Measurements from ENCODE around the gene STRA8. TPM values are rescaled to one million over a fixed set of nuclear protein-coding genes. Genes with fewer than 3 reads are reported as not detected.

The STRA8 gene
- total RNA-seq, 6 experiments from 2014 or later, result not detected

GRCh38 chr7:135274495-135275268 lies 41.0 kb downstream of the STRA8 start:
- Histone ChIP-seq H3K4me1 (no peaks in the 10 kb centered on the region), H3K27me3 (no peaks in the 10 kb centered on the region), H3K27ac (no peak overlapping the region), H3K9me3 (no peaks in the 10 kb centered on the region), H3K36me3 (no peaks in the 10 kb centered on the region), H3K4me3 (no peak overlapping the region)
- ATAC-seq (peak; percentile 81 to 87 (median 86)), DNase-seq (peak in 1 of 3 donors; percentile 61)
- 20% methylated on average over 11 of the region's 14 CpGs for WGBS (ENCODE audit: insufficient coverage, low coverage, low lambda C conversion rate, missing lambda C conversion rate)
- no peak for TF ChIP-seq POLR2A (IDR thresholded peaks at IDR 0.05)
- TF ChIP-seq, protein P1, sequence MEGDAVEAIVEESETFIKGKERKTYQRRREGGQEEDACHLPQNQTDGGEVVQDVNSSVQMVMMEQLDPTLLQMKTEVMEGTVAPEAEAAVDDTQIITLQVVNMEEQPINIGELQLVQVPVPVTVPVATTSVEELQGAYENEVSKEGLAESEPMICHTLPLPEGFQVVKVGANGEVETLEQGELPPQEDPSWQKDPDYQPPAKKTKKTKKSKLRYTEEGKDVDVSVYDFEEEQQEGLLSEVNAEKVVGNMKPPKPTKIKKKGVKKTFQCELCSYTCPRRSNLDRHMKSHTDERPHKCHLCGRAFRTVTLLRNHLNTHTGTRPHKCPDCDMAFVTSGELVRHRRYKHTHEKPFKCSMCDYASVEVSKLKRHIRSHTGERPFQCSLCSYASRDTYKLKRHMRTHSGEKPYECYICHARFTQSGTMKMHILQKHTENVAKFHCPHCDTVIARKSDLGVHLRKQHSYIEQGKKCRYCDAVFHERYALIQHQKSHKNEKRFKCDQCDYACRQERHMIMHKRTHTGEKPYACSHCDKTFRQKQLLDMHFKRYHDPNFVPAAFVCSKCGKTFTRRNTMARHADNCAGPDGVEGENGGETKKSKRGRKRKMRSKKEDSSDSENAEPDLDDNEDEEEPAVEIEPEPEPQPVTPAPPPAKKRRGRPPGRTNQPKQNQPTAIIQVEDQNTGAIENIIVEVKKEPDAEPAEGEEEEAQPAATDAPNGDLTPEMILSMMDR (IDR thresholded peaks at IDR 0.05), result peak; percentile 76 to 94 (median 88)
- intact Hi-C loops (cut with DNase I), result loop anchor here in 1 of 2 donors (10.0 kb wide), 1 partner anchor 370 kb away; no protein-coding TSS in a partner anchor

DNA sequence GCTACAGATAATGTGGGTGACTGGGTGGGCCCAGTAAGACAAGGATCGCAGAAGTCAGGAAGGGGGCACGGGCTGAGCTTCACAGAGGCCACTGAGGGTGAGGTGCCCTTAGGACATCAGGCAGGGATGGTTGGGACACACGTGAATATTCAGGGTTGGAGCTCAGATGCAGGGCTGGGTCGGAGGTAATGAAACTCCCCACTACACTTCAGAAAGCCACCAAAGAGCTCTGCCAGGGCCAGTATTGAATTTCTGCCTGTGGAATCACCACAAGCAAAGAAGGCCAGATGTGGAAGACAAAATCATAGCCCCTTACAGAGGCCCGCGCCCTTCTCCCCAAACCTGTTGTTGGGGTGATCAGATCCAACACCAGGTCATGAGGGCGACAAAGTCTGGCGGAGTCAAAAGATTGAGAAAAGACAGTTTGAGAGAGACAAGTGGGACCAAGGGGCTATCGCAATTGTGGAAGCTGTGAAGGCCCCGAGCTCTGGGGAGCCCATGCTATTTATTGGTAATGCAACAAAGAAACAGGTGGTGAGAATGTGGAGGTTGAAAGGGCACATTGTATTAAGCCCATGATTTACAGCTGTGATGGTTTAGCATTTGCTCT lies 42.4 kb downstream of the STRA8 start:
- Histone ChIP-seq H3K9me3 (no peaks in the 10 kb centered on the region), H3K4me3 (no peak overlapping the region), H3K27ac (no peak overlapping the region), H3K36me3 (no peaks in the 10 kb centered on the region), H3K4me1 (no peaks in the 10 kb centered on the region), H3K27me3 (no peaks in the 10 kb centered on the region)
- 84% methylated on average over 7 of the region's 10 CpGs for WGBS (ENCODE audit: insufficient coverage, low coverage, low lambda C conversion rate, missing lambda C conversion rate)
- ATAC-seq (no peak), DNase-seq (no peak)
- TF ChIP-seq, protein P1 (IDR thresholded peaks at IDR 0.05), result no peak
- no peak for TF ChIP-seq POLR2A (IDR thresholded peaks at IDR 0.05)
- intact Hi-C loops (cut with DNase I), result loop anchor here in 1 of 2 donors (10.0 kb wide), 1 partner anchor 369 kb away; no protein-coding TSS in a partner anchor

DNA sequence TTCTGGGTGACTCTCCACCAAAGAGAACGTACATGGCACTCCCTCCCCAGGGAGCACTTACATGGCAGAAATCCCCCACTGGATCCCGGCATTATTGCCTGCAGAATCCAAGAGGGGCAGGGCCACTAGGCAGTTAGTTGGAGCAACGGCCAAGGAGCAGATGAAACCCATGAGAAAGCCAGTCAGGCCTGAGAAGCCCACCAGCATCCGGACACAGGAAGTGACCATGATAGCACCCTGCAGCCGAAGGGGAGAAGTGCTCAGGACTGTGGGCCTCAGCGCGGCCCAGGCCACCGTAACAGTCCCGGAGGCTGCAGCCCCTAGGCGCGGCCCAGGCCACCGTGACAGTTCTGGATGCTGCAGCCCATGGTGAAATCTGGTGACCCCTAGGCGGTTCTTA lies 43.5 kb downstream of the STRA8 start:
- H3K9me3 ChIP-seq, result no peaks in the 10 kb centered on the region
- H3K36me3 ChIP-seq, result no peaks in the 10 kb centered on the region
- intact Hi-C loops (cut with DNase I), result loop anchor here in 1 of 2 donors (10.0 kb wide), 1 partner anchor 368 kb away; no protein-coding TSS in a partner anchor
- TF ChIP-seq, protein P1 (IDR thresholded peaks at IDR 0.05), result no peak
- no peak for TF ChIP-seq POLR2A (IDR thresholded peaks at IDR 0.05)
- no peaks in the 10 kb centered on the region for H3K4me1 ChIP-seq
- no peak overlapping the region for H3K4me3 ChIP-seq
- H3K27ac ChIP-seq, result no peak overlapping the region
- H3K27me3 ChIP-seq, result no peaks in the 10 kb centered on the region
- no peak for ATAC-seq
- WGBS (ENCODE audit: insufficient coverage, low coverage, low lambda C conversion rate, missing lambda C conversion rate), result 53% methylated on average over 5 of the region's 13 CpGs
- no peak for DNase-seq

GRCh38 chr7:135281363-135281949 lies 47.8 kb downstream of the STRA8 start:
- H3K9me3 ChIP-seq, result no peaks in the 10 kb centered on the region
- no peak overlapping the region for H3K4me3 ChIP-seq
- TF ChIP-seq, protein P1 (IDR thresholded peaks at IDR 0.05), result peak; percentile 96 to 99 (median 98)
- no peak for TF ChIP-seq POLR2A (IDR thresholded peaks at IDR 0.05)
- intact Hi-C loops (cut with DNase I), result loop anchor here in 1 of 2 donors (10.0 kb wide), 1 partner anchor 53 kb away; no protein-coding TSS in a partner anchor
- DNase-seq, result peak; percentile 61 to 84 (median 70)
- 4% methylated on average over 7 of the region's 7 CpGs for WGBS (ENCODE audit: insufficient coverage, low coverage, low lambda C conversion rate, missing lambda C conversion rate)
- no peaks in the 10 kb centered on the region for H3K36me3 ChIP-seq
- no peak overlapping the region for H3K27ac ChIP-seq
- H3K27me3 ChIP-seq, result no peaks in the 10 kb centered on the region
- H3K4me1 ChIP-seq, result no peaks in the 10 kb centered on the region
- ATAC-seq, result peak; percentile 99 to 100 (median 100)

All from right lobe of liver (tissue), 6 donors.